DLD1 (cell line): ENCODE data around the gene CDR2.
"Not testable (repeated sequence)": the region's sequence is repeated elsewhere in the genome, so short reads cannot be mapped to it uniquely, and the experiment has no call there.

Source experiments
- in situ Hi-C: cut with HindIII; loops from 2 replicates; pipeline ENCODE4 v1.10.0; 2017; ENCODE audit warnings: low sequenced_read_pairs

Gene CDR2

GRCh38 chr16:22374311-22375116, at the start of gene CDR2:
Gene CDR2, minus strand, starts transcription at chr16:22374619. Its CDS starts 310 bp downstream, at chr16:22374309.
- in situ Hi-C loops = no loop called here

- in situ Hi-C loops = no loop called here
Measured at GRCh38 chr16:22423716-22424115, 49.3 kb upstream of the CDR2 start.

- in situ Hi-C loops = no loop called here
Measured at GRCh38 chr16:22421136-22421535, 46.7 kb upstream of the CDR2 start.

- in situ Hi-C loops = no loop called here
Measured at GRCh38 chr16:22420606-22421135, 46.3 kb upstream of the CDR2 start.

GRCh38 chr16:22419908-22420307, 45.5 kb upstream of the CDR2 start:
- in situ Hi-C loops = no loop called here

GRCh38 chr16:22418826-22419225, 44.4 kb upstream of the CDR2 start:
- in situ Hi-C loops = no loop called here

- in situ Hi-C loops = not testable (repeated sequence)
Measured at GRCh38 chr16:22417798-22418197, 43.4 kb upstream of the CDR2 start.

- in situ Hi-C loops = no loop called here
Measured at GRCh38 chr16:22417019-22417418, 42.6 kb upstream of the CDR2 start.

- in situ Hi-C loops = no loop called here
Measured at GRCh38 chr16:22413819-22414218, 39.4 kb upstream of the CDR2 start.

- in situ Hi-C loops = no loop called here
Measured at GRCh38 chr16:22407486-22407885, 33.1 kb upstream of the CDR2 start.

- in situ Hi-C loops = no loop called here
Measured at GRCh38 chr16:22402191-22402590, 27.8 kb upstream of the CDR2 start.

GRCh38 chr16:22400900-22401299, 26.5 kb upstream of the CDR2 start:
- in situ Hi-C loops = no loop called here

- in situ Hi-C loops = no loop called here
Measured at GRCh38 chr16:22397931-22398330, 23.5 kb upstream of the CDR2 start.

GRCh38 chr16:22397464-22397863, 23.0 kb upstream of the CDR2 start:
- in situ Hi-C loops = no loop called here

GRCh38 chr16:22395960-22396359, 21.5 kb upstream of the CDR2 start:
- in situ Hi-C loops = no loop called here

GRCh38 chr16:22394121-22394520, 19.7 kb upstream of the CDR2 start:
- in situ Hi-C loops = no loop called here

- in situ Hi-C loops = no loop called here
Measured at GRCh38 chr16:22388101-22388644, 13.8 kb upstream of the CDR2 start.

- in situ Hi-C loops = no loop called here
Measured at GRCh38 chr16:22386976-22387375, 12.6 kb upstream of the CDR2 start.

- in situ Hi-C loops = no loop called here
Measured at GRCh38 chr16:22385196-22385595, 10.8 kb upstream of the CDR2 start.

- in situ Hi-C loops = no loop called here
Measured at GRCh38 chr16:22383827-22384226, 9.4 kb upstream of the CDR2 start.

GRCh38 chr16:22381392-22381791, 7.0 kb upstream of the CDR2 start:
- in situ Hi-C loops = no loop called here

- in situ Hi-C loops = no loop called here
Measured at GRCh38 chr16:22380529-22380928, 6.1 kb upstream of the CDR2 start.
